ENCODE data around the gene APLP2. TPM values are rescaled to one million over a fixed set of nuclear protein-coding genes. Genes with fewer than 3 reads are reported as not detected.
"Not testable (repeated sequence)": the region's sequence is repeated elsewhere in the genome, so short reads cannot be mapped to it uniquely, and the experiment has no call there.

Gene APLP2
- total RNA-seq, 2 experiments from 2014 or later: 25.5 to 29.8 TPM

- peaks cover 7% of the 10 kb centered on the region for H3K36me3 Mint-ChIP-seq (ENCODE audit: low read depth)
- H3K27me3 Mint-ChIP-seq: no peaks in the 10 kb centered on the region
- POLR2A ChIA-PET: no interaction called here
- no peak overlapping the region for H3K4me3 Mint-ChIP-seq
- DNase-seq (no peak), ATAC-seq (no peak)
- no peaks in the 10 kb centered on the region for H3K9me3 Mint-ChIP-seq
- no peak overlapping the region for H3K27ac Mint-ChIP-seq
- intact Hi-C loops (cut with micrococcal nuclease): no loop called here
- CTCF ChIA-PET: no interaction called here
- no peak for TF ChIP-seq CTCF (IDR thresholded peaks at IDR 0.05)
- no peaks in the 10 kb centered on the region for H3K4me1 Mint-ChIP-seq (ENCODE audit: low read depth)
These were observed 33.7 kb downstream of the APLP2 start for GRCh38 chr11:130103296-130103814.

- intact Hi-C loops (cut with micrococcal nuclease): no loop called here
- H3K4me3 Mint-ChIP-seq: no peak overlapping the region
- no peak for TF ChIP-seq CTCF (IDR thresholded peaks at IDR 0.05)
- no peak for DNase-seq
- ATAC-seq: no peak
- POLR2A ChIA-PET: interaction anchor here (0.6 kb wide), 2 partner anchors 99 to 202 kb away, joined by 3 to 4 read pairs; no protein-coding TSS in a partner anchor
- CTCF ChIA-PET: no interaction called here
- H3K36me3 Mint-ChIP-seq (ENCODE audit: low read depth): peaks cover 15% of the 10 kb centered on the region
- no peaks in the 10 kb centered on the region for H3K9me3 Mint-ChIP-seq
- no peaks in the 10 kb centered on the region for H3K27me3 Mint-ChIP-seq
- H3K27ac Mint-ChIP-seq: no peak overlapping the region
- H3K4me1 Mint-ChIP-seq (ENCODE audit: low read depth): no peaks in the 10 kb centered on the region
These were observed 36.7 kb downstream of the APLP2 start for GRCh38 chr11:130106381-130106780.

- H3K4me3 Mint-ChIP-seq; H3K27ac Mint-ChIP-seq; ATAC-seq; DNase-seq; intact Hi-C loops (cut with micrococcal nuclease); H3K27me3 Mint-ChIP-seq; H3K9me3 Mint-ChIP-seq; H3K4me1 Mint-ChIP-seq (ENCODE audit: low read depth): not testable (repeated sequence)
- ChIA-PET POLR2A (interaction anchor here (1.3 kb wide), 1 partner anchor 11 kb away, joined by 3 read pairs; no protein-coding TSS in a partner anchor), CTCF (interaction anchor here (1.0 kb wide), 1 partner anchor 179 kb away, joined by 3 read pairs; no protein-coding TSS in a partner anchor)
- peaks cover 26% of the 10 kb centered on the region for H3K36me3 Mint-ChIP-seq (ENCODE audit: low read depth)
These were observed 39.0 kb downstream of the APLP2 start for GRCh38 chr11:130108671-130109070.

- H3K9me3 Mint-ChIP-seq: no peaks in the 10 kb centered on the region
- H3K4me1 Mint-ChIP-seq (ENCODE audit: low read depth): no peaks in the 10 kb centered on the region
- H3K27me3 Mint-ChIP-seq: no peaks in the 10 kb centered on the region
- POLR2A ChIA-PET: interaction anchor here (1.3 kb wide), 2 partner anchors 10 to 23 kb away, joined by 3 to 4 read pairs; no protein-coding TSS in a partner anchor
- H3K36me3 Mint-ChIP-seq (ENCODE audit: low read depth): peaks cover 28% of the 10 kb centered on the region
- TF ChIP-seq CTCF (IDR thresholded peaks at IDR 0.05): no peak
- H3K4me3 Mint-ChIP-seq: no peak overlapping the region
- intact Hi-C loops (cut with micrococcal nuclease): no loop called here
- DNase-seq (no peak), ATAC-seq (no peak)
- H3K27ac Mint-ChIP-seq: no peak overlapping the region
- CTCF ChIA-PET: interaction anchor here (1.0 to 1.6 kb wide), 2 partner anchors 10 to 179 kb away, joined by 3 to 4 read pairs; no protein-coding TSS in a partner anchor
These were observed 39.7 kb downstream of the APLP2 start for GRCh38 chr11:130109386-130109785.

GRCh38 chr11:130110339-130111108 is 40.8 kb downstream of the APLP2 start:
- Mint-ChIP-seq H3K27me3 (no peaks in the 10 kb centered on the region), H3K9me3 (no peaks in the 10 kb centered on the region), H3K27ac (no peak overlapping the region), H3K4me3 (no peak overlapping the region), H3K4me1 (ENCODE audit: low read depth) (no peaks in the 10 kb centered on the region), H3K36me3 (ENCODE audit: low read depth) (peaks cover 28% of the 10 kb centered on the region)
- DNase-seq (no peak), ATAC-seq (no peak)
- intact Hi-C loops (cut with micrococcal nuclease): no loop called here
- ChIA-PET POLR2A (interaction anchor here (1.3 kb wide), 1 partner anchor 22 kb away, joined by 4 read pairs; no protein-coding TSS in a partner anchor), CTCF (interaction anchor here (1.6 kb wide), 1 partner anchor 9 kb away, joined by 4 read pairs; no protein-coding TSS in a partner anchor)
- TF ChIP-seq CTCF (IDR thresholded peaks at IDR 0.05): no peak

All from activated CD8-positive, alpha-beta T cell treated with anti-CD3 and anti-CD28 coated beads for 36 hours (primary cell).